SK-N-SH treated with all-trans-retinoic acid at 6 μM for 48 hours (cell line): ENCODE results near the gene PMEPA1.

Source experiments
- ARNTL ChIP-seq: fragments of 450-650 bp; formaldehyde crosslinking; IDR thresholded peaks from 2 replicates; pipeline ENCODE4 v1.5.0; 2020; ENCODE audit warnings: low read depth, mild to moderate bottlenecking, moderate library complexity, borderline replicate concordance
- RARB ChIP-seq: fragments of 250-450 bp; sonication (Bioruptor Pico); IDR thresholded peaks from 2 replicates; pipeline ENCODE4 v1.8.0; 2021; ENCODE audit warnings: mild to moderate bottlenecking, moderate library complexity
- ZFP30 ChIP-seq: fragments of 450-650 bp; formaldehyde crosslinking; IDR thresholded peaks from 2 replicates; pipeline ENCODE4 v1.5.0; 2022; ENCODE audit warnings: mild to moderate bottlenecking, moderate library complexity

GRCh38 chr20:57653910-57654309 lies 55.9 kb downstream of the PMEPA1 start:
- TF ChIP-seq RARB (CRISPR knock-in tag) (no peak), ZFP30 (no peak), ARNTL (CRISPR knock-in tag) (no peak)
